ENCODE results near the gene DNAL4. TPM values are rescaled to one million over a fixed set of nuclear protein-coding genes. Genes with fewer than 3 reads are reported as not detected.

The DNAL4 gene
- total RNA-seq, 4 donors from 2014 or later, result 6.7 to 12.8 (median 9.4) TPM

- TF ChIP-seq CTCF (IDR thresholded peaks at IDR 0.05), result no peak
- DNase-seq (ENCODE audit: low spot score) (peak; percentile 83), ATAC-seq (ENCODE audit: low FRiP score) (peak; percentile 87)
Observed at GRCh38 chr22:38755911-38756532, 37.9 kb downstream of the DNAL4 start, which contains the start of gene SUN2. Gene SUN2, minus strand, starts transcription at chr22:38755998. Its CDS starts 3,370 bp downstream, at chr22:38752628.

- TF ChIP-seq CTCF (IDR thresholded peaks at IDR 0.05), result no peak
- peak; percentile 86 for ATAC-seq (ENCODE audit: low FRiP score)
- peak; percentile 81 for DNase-seq (ENCODE audit: low spot score)
Observed at GRCh38 chr22:38755155-38755910, 38.6 kb downstream of the DNAL4 start.

- no peak for TF ChIP-seq CTCF (IDR thresholded peaks at IDR 0.05)
- DNase-seq (ENCODE audit: low spot score), result peak; percentile 32
- ATAC-seq (ENCODE audit: low FRiP score), result no peak
Observed at GRCh38 chr22:38754751-38755154, 39.2 kb downstream of the DNAL4 start.

GRCh38 chr22:38753948-38754750 is 39.8 kb downstream of the DNAL4 start:
- DNase-seq (ENCODE audit: low spot score) (peak; percentile 33), ATAC-seq (ENCODE audit: low FRiP score) (no peak)
- no peak for TF ChIP-seq CTCF (IDR thresholded peaks at IDR 0.05)

GRCh38 chr22:38751422-38752346 is 42.3 kb downstream of the DNAL4 start:
- DNase-seq (ENCODE audit: low spot score) (no peak), ATAC-seq (ENCODE audit: low FRiP score) (no peak)
- TF ChIP-seq CTCF (IDR thresholded peaks at IDR 0.05), result no peak

- DNase-seq (ENCODE audit: low spot score) (no peak), ATAC-seq (ENCODE audit: low FRiP score) (no peak)
- TF ChIP-seq CTCF (IDR thresholded peaks at IDR 0.05), result no peak
Observed at GRCh38 chr22:38751066-38751421, 42.9 kb downstream of the DNAL4 start.
